ENCODE measurements around the gene ARL8B.

Gene ARL8B

DNA sequence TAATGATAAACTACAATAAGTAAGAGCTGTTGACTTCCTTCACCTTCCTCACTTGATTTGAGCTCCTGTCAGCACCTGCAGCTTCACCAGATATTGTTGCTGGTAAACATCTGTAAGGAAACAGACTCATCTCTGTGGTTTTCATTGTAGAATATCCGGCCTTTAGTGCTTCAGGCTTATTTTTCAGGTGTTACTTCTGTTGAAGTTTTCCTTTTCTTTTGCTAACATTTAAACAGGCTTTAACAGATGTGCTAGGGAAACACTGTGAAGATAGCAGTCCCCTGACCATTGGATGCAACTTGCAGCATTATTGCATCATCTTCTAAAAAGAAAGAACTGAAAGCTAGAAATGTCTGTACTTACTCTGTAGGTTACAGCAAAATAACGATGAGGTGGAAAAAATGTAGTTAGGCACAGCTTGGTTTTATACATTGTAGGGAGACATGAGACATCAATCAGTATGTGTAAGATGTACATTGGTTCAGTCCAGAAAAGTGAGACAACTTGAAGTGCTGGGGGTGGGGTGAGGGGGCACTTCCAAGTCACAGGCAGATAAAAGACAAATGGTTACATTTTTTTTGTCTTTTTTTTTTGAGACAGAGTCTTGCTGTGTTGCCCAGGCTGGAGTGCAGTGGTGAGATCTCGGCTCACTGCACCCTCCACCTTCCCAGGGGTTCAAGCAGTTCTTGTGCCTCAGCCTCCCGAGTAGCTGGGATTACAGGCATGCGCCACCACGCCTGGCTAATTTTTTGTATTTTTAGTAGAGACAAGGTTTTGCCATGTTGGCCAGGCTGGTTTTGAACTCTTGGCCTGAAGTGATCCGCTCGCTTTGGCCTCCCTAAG lies 75.6 kb downstream of the ARL8B start:
- peak overlapping the region; percentile 32 for H3K4me3 ChIP-seq (ENCODE audit: low read length)
- TF ChIP-seq CTCF (IDR thresholded peaks at IDR 0.05; ENCODE audit: insufficient read depth, low read depth, low read length, missing control alignments) = no peak
- DNase-seq (ENCODE audit: low read depth) = peak; percentile 75

DNA sequence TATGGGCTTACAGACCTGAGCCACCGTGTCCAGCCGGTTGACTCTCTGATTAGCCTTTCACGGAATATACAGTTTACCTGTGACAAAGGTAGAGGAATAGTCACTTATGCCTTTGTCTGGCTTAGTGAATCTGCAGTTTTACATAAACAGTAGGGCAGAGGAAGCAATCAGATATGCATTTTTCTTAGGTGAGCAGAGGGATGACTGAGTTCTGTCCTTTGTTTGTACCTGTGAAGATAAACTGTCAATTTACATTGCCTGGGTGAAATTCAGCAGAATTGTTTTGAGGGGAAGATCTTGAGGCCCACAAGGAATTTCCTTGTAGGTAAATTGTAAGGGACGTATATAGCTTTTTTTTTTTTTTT lies 76.2 kb downstream of the ARL8B start:
- DNase-seq (ENCODE audit: low read depth) = peak; percentile 61
- no peak overlapping the region for H3K4me3 ChIP-seq (ENCODE audit: low read length)
- TF ChIP-seq CTCF (IDR thresholded peaks at IDR 0.05; ENCODE audit: insufficient read depth, low read depth, low read length, missing control alignments) = no peak

GRCh38 chr3:5198986-5199731 lies 77.1 kb downstream of the ARL8B start:
- H3K4me3 ChIP-seq (ENCODE audit: low read length) = no peak overlapping the region
- TF ChIP-seq CTCF (IDR thresholded peaks at IDR 0.05; ENCODE audit: insufficient read depth, low read depth, low read length, missing control alignments) = no peak
- DNase-seq (ENCODE audit: low read depth) = no peak

DNA sequence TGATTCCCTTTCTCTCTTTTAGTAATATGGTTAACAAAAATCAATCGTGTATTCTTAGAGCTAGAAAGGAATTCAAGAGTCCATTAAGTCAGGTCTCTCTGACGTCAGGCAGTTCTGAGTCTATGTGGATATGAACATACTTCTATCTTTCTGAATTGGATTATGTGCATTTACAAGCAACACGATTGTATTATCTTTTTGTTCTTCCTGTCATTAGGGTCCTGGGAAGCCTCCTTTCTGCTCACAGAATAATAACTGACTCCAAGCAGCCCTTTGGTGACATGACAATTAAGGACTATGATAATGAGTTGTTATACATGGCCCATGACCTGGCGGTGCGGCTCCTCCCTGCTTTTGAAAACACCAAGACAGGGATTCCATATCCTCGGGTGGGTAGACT lies 79.4 kb downstream of the ARL8B start:
- H3K4me3 ChIP-seq (ENCODE audit: low read length) = no peak overlapping the region
- no peak for DNase-seq (ENCODE audit: low read depth)
- no peak for TF ChIP-seq CTCF (IDR thresholded peaks at IDR 0.05; ENCODE audit: insufficient read depth, low read depth, low read length, missing control alignments)

- no peak overlapping the region for H3K4me3 ChIP-seq (ENCODE audit: low read length)
- DNase-seq (ENCODE audit: low read depth) = no peak
- no peak for TF ChIP-seq CTCF (IDR thresholded peaks at IDR 0.05; ENCODE audit: insufficient read depth, low read depth, low read length, missing control alignments)
Observed at GRCh38 chr3:5202222-5202621, 80.1 kb downstream of the ARL8B start.

- H3K4me3 ChIP-seq (ENCODE audit: low read length) = no peak overlapping the region
- no peak for TF ChIP-seq CTCF (IDR thresholded peaks at IDR 0.05; ENCODE audit: insufficient read depth, low read depth, low read length, missing control alignments)
- no peak for DNase-seq (ENCODE audit: low read depth)
Observed at GRCh38 chr3:5205165-5205941, 83.3 kb downstream of the ARL8B start.
